Lung (tissue), 12 donors: Measurements from ENCODE around the gene FAAP24. TPM values are rescaled to one million over a fixed set of nuclear protein-coding genes. Genes with fewer than 3 reads are reported as not detected.
"Not testable (repeated sequence)": the region's sequence is repeated elsewhere in the genome, so short reads cannot be mapped to it uniquely, and the experiment has no call there.

Experiments
- ATAC-seq: fragments of 200-7000 bp; cut with Tn5 transposase; one replicate; pipeline ENCODE4 v1.9.1; 2020; ENCODE audit warnings: moderate number of reproducible peaks; ENCODE audit not compliant: insufficient read depth, low FRiP score
- DNase-seq, 3 donors: peaks; one replicate each; pipeline ENCODE4 v3.0.0-alpha.2; 2013 to 2017
- H3K27ac ChIP-seq, 2 donors: one replicate each; pipeline ENCODE4 v1.5.1; 2013; ENCODE audit warnings: mild to moderate bottlenecking in 2 of 2, moderate library complexity in 2 of 2, control low read depth in 1 of 2, inconsistent platforms in 1 of 2, low read depth in 1 of 2, low read length in 1 of 2
- H3K27me3 ChIP-seq, 3 donors: one replicate each; pipeline ENCODE4 v1.5.1; 2013; ENCODE audit warnings: low read length in 2 of 3; ENCODE audit not compliant: control insufficient read depth in 3 of 3, insufficient read depth in 3 of 3
- H3K36me3 ChIP-seq, 4 donors: one replicate each; pipeline ENCODE4 v1.5.1; 2013; ENCODE audit warnings: low read length in 4 of 4, mild to moderate bottlenecking in 1 of 4, moderate library complexity in 1 of 4; ENCODE audit not compliant: control insufficient read depth in 4 of 4, insufficient read depth in 4 of 4
- H3K4me1 ChIP-seq, 5 donors: one replicate each; pipeline ENCODE4 v1.5.1; 2013; ENCODE audit warnings: low read length in 5 of 5, mild to moderate bottlenecking in 2 of 5, moderate library complexity in 1 of 5; ENCODE audit not compliant: control insufficient read depth in 5 of 5, insufficient read depth in 5 of 5
- H3K4me3 ChIP-seq: one replicate; pipeline ENCODE4 v1.5.1; 2013; ENCODE audit warnings: mild to moderate bottlenecking, control low read depth, moderate library complexity
- H3K9ac ChIP-seq, 2 donors: one replicate each; pipeline ENCODE4 v1.5.1; 2013; ENCODE audit warnings: low read length in 2 of 2, control low read depth in 1 of 2; ENCODE audit not compliant: insufficient read depth in 1 of 2
- H3K9me3 ChIP-seq, 4 donors: one replicate each; pipeline ENCODE4 v1.5.1; 2013; ENCODE audit warnings: low read length in 3 of 4, mild to moderate bottlenecking in 1 of 4, moderate library complexity in 1 of 4; ENCODE audit not compliant: control insufficient read depth in 4 of 4, insufficient read depth in 3 of 4
- CTCF ChIP-seq: IDR thresholded peaks from 2 replicates; pipeline ENCODE4 v1.5.1; 2012; ENCODE audit warnings: mild to moderate bottlenecking; ENCODE audit errors: control extremely low read depth, extremely low read depth
- WGBS, 2 donors: extraction: QIAGEN DNeasy Blood & Tissue Kit; methylation state at CpG; one replicate each; pipeline ENCODE4 v1.1.7; 2013; 5-methylcytosine and 5-hydroxymethylcytosine counted together
- polyA plus RNA-seq, 2 donors: library from polyadenylated mRNA; stranded (reverse); fragments of 200-250 nt; gene quantifications; one replicate each; pipeline ENCODE4 v1.2.1, GENCODE V29; 2013
- total RNA-seq, 2 donors: library from RNA; depleted of rRNA in 1 of 2; stranded (reverse); fragments of >200 nt in 1 of 2; gene quantifications; one replicate each; pipeline ENCODE4 v1.2.1, GENCODE V29; 2014 to 2021
- donor health status: control.
- donor health status: control.
- donor health status: Bipolar disorder and iron deficiency.
- donor health status: healthy.
- donor health status: DM: yes; HTN: yes; CAD: no.

The FAAP24 gene
- total and polyA plus RNA-seq, 4 donors, result 0.59 to 2.3 (median 1.5) TPM

GRCh38 chr19:33005440-33005839, 33.4 kb downstream of the FAAP24 start:
- DNase-seq (peak in 2 of 3 donors; percentile 11 to 42), ATAC-seq (no peak)
- no peak overlapping the region for H3K4me3 ChIP-seq
- no peaks in the 10 kb centered on the region for H3K9me3 ChIP-seq
- no peak overlapping the region for H3K27ac ChIP-seq
- no peak for TF ChIP-seq CTCF
- no peaks in the 10 kb centered on the region for H3K4me1 ChIP-seq
- peaks cover 0 to 1% (median 0%) of the 10 kb centered on the region in 4 donors for H3K36me3 ChIP-seq
- WGBS, 2 donors, result 67 to 74% methylated on average over 5 of the region's 5 CpGs
- H3K27me3 ChIP-seq, result no peaks in the 10 kb centered on the region
- H3K9ac ChIP-seq, result no peak overlapping the region

GRCh38 chr19:33008738-33009137, 36.7 kb downstream of the FAAP24 start:
- Histone ChIP-seq H3K9ac (no peak overlapping the region), H3K27me3 (no peaks in the 10 kb centered on the region), H3K36me3 (peaks cover 0 to 5% (median 0%) of the 10 kb centered on the region in 4 donors), H3K4me3 (no peak overlapping the region), H3K4me1 (no peaks in the 10 kb centered on the region), H3K9me3 (no peaks in the 10 kb centered on the region), H3K27ac (no peak overlapping the region)
- DNase-seq (no peak), ATAC-seq (no peak)
- 91 to 96% methylated on average over 4 of the region's 4 CpGs for WGBS, 2 donors
- no peak for TF ChIP-seq CTCF

- H3K27me3 ChIP-seq, H3K4me1 ChIP-seq, H3K27ac ChIP-seq, H3K36me3 ChIP-seq, H3K9ac ChIP-seq, DNase-seq, H3K9me3 ChIP-seq, ATAC-seq, H3K4me3 ChIP-seq: not testable (repeated sequence)
- 86 to 96% methylated on average over 4 of the region's 4 CpGs for WGBS, 2 donors
These were observed 38.8 kb downstream of the FAAP24 start for GRCh38 chr19:33010891-33011290.

DNA sequence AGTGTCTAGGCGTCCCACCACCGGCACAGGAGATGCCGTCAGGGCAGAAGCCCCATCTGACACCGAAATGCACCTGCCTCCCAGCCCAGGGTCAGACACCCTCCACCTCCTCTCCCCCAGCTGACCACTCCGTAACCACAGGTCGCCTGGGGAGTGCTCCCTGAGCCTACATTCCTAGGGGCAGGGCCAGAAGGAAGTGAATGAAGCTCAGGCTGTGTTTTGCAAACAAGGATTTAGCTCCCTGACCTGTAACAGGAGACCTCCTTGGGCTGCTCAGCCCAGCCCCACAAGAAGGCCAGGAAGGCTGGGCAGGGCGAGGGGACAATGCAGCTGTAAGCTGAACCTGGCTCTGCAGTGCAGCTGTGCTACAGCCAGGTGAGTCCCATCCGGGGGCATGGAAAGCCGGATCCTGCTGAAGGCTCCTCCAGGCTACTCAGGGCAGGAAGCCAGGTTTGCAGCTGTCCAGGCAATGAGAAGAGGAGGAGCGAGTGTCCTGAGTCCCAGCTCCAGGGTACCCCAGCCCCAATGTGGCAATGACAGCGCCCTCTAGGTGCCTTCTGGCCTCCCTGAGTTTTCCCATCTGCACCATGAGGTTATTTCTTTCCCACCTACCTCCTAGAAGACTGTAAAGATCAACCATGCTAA, 50.6 kb downstream of the FAAP24 start:
- DNase-seq (peak in 2 of 3 donors; percentile 7 to 10), ATAC-seq (no peak)
- Histone ChIP-seq H3K4me3 (no peak overlapping the region), H3K9me3 (peaks cover 0 to 2% (median 0%) of the 10 kb centered on the region in 4 donors), H3K4me1 (no peaks in the 10 kb centered on the region), H3K36me3 (peaks cover 0 to 2% (median 0%) of the 10 kb centered on the region in 4 donors), H3K27me3 (no peaks in the 10 kb centered on the region), H3K9ac (peak overlapping the region in 1 of 2 donors; percentile 46), H3K27ac (no peak overlapping the region)
- TF ChIP-seq CTCF, result no peak
- WGBS, 2 donors, result 53 to 59% methylated on average over 11 of the region's 11 CpGs
